Left lung (tissue), 10 donors: ENCODE results near the gene ARL6IP4. TPM values are rescaled to one million over a fixed set of nuclear protein-coding genes. Genes with fewer than 3 reads are reported as not detected.

Experiments
- ATAC-seq: fragments of 200-7000 bp; cut with Tn5 transposase; one replicate; pipeline ENCODE4 v1.9.1; 2020; ENCODE audit warnings: moderate library complexity
- DNase-seq, 4 donors: peaks; one replicate each; pipeline ENCODE4 v3.0.0-alpha.2; 2013 to 2020
- H3K27ac ChIP-seq, 2 donors: fragments of 200-600 bp; sonication (generic) in 1 of 2; one replicate each; pipeline versions ENCODE4 v1.5.0 to v1.8.0; 2020 to 2021
- H3K27me3 ChIP-seq, 2 donors: fragments of 200-600 bp; sonication (generic) in 1 of 2; one replicate each; pipeline versions ENCODE4 v1.5.0 to v1.8.0; 2020 to 2021
- H3K36me3 ChIP-seq, 2 donors: fragments of 200-600 bp; sonication (generic) in 1 of 2; one replicate each; pipeline versions ENCODE4 v1.5.0 to v1.8.0; 2020 to 2021
- H3K4me1 ChIP-seq, 2 donors: fragments of 200-600 bp; one replicate each; pipeline ENCODE4 v1.8.0; 2021
- H3K4me3 ChIP-seq, 2 donors: fragments of 200-600 bp; sonication (generic) in 1 of 2; one replicate each; pipeline versions ENCODE4 v1.5.0 to v1.8.0; 2020 to 2021; ENCODE audit warnings: mild to moderate bottlenecking in 1 of 2
- H3K9me3 ChIP-seq, 2 donors: fragments of 200-600 bp; sonication (generic) in 1 of 2; one replicate each; pipeline versions ENCODE4 v1.5.0 to v1.8.0; 2020 to 2021
- CTCF ChIP-seq, 2 donors: fragments of 200-600 bp; sonication (generic) in 1 of 2; IDR thresholded peaks; one replicate each; pipeline versions ENCODE4 v1.5.0 to v1.8.0; 2021; ENCODE audit warnings: antibody characterized with exemption in 2 of 2
- intact Hi-C, 2 donors: fragments of 100-400 bp; cut with DNase I; formaldehyde crosslinking; loops; one replicate each; pipeline versions ENCODE4 v1.11.2 to v1.14.2; 2022
- polyA plus RNA-seq, 6 donors: library from polyadenylated mRNA; unstranded; fragments of 120-200 nt; gene quantifications; one replicate each; pipeline ENCODE4 v1.2.1, GENCODE V29; 2013; ENCODE audit not compliant: insufficient read length in 6 of 6
- total RNA-seq, 2 donors: library from RNA; stranded (reverse); fragmentation: NEBNext Ultra II Directional; extraction: Animal tissue kit (Norgen Biotek cat#: 25700); gene quantifications; one replicate each; pipeline ENCODE4 v1.2.1, GENCODE V29; 2021
- donor health status: DM: no; HTN: yes; CAD: no.
- donor health status: DM: no; HTN: no; CAD: no.

Gene ARL6IP4
- total and polyA plus RNA-seq, 8 donors, result 122 to 198 (median 158) TPM

DNA sequence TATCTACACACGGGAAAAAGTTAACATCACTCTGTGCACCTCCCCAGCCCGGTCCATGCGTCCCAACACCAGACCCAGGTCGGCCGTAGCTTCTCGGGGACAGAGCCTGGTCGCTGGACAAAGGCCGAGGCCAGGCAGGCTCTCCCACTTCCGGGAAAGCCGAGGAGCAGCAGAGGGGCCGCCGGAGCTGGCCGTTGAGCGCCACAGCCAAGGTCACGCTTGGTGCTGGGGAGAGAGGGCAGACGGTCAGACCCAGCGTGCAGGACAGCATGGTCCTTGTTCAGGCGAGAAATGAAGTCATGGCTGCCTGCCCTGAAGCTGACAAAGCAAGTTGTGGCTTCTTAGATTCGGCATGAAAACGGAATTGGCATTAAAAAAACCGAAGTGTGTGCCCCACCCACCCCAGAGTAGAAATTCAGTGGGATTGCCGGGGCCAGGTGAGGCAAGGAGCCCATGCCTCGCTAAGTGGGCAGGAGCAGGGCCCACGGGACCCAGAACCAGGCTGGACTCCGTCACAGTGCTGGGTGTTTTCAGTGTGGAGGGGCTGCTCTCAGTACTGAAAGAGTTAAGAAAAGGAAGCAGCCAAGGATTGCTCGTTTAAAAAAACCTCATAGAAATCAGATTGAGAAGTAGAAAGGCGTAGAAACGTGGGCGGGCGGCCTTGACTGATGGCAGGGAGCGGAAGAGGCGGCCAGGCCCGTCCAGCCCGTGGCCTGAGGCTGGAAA is 4.3 kb downstream of the ARL6IP4 start:
- Histone ChIP-seq H3K9me3 (no peaks in the 10 kb centered on the region), H3K27me3 (no peaks in the 10 kb centered on the region), H3K27ac (peak overlapping the region; percentile 70 to 73), H3K36me3 (peaks cover 0 to 70% of the 10 kb centered on the region in 2 donors), H3K4me1 (peaks cover 39 to 51% of the 10 kb centered on the region in 2 donors), H3K4me3 (peak overlapping the region in 1 of 2 donors; percentile 4)
- intact Hi-C loops, result loop anchor here in 1 of 2 donors (5.0 kb wide), 1 partner anchor 253 kb away; no protein-coding TSS in a partner anchor
- TF ChIP-seq CTCF (IDR thresholded peaks at IDR 0.05), result no peak
- ATAC-seq (no peak), DNase-seq (peak in 2 of 4 donors; percentile 57 to 82)

DNA sequence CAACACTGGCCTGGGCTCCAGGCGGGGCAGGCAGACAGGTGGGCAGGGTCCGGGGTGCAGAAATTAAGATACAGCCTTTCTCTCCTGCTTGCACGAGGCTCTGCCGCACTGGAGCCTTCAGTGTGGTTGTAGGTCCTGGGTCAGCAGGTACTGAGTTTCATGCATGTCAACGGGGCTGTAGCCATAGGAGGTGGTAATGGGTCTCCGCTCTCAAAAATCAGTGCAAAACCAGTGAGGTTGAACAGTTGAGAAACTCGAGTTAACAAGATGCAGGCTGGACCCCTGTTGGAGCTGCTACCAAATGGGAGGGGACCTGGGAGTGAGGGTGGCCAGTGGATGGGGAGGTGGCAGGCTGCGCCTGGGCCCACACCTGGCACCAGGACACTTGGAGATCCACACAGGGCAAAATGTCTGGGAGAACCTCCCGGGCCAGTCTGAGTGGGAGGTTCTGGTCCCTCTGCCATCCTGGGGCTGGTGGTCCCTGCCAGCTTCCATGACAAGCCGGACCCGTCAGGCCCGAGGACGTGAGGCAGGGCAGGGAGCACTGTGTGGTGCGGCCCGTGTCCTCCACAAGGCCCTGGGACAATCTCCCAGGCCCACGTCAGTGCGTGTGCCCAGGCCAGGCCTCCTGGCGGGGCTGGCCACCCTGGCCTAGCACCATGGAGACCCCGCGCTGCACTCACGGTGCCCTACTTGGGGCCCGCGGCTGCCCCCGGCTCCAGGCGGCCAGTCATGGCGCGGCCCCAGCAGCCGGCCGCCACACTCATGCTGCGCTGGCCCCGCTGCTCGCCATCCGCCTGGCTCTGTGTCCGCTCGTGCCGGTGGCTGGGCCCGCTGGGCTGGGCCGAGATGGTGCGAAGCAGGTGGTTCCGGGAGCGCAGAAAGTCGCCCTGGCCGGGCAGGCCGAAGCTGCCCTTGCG is 5.1 kb downstream of the ARL6IP4 start:
- Histone ChIP-seq H3K9me3 (no peaks in the 10 kb centered on the region), H3K36me3 (peaks cover 0 to 78% of the 10 kb centered on the region in 2 donors), H3K4me3 (no peak overlapping the region), H3K27ac (peak overlapping the region; percentile 70 to 73), H3K4me1 (peaks cover 36 to 45% of the 10 kb centered on the region in 2 donors), H3K27me3 (no peaks in the 10 kb centered on the region)
- DNase-seq (peak in 1 of 4 donors; percentile 44), ATAC-seq (no peak)
- intact Hi-C loops, result no loop called here
- no peak for TF ChIP-seq CTCF (IDR thresholded peaks at IDR 0.05)

DNA sequence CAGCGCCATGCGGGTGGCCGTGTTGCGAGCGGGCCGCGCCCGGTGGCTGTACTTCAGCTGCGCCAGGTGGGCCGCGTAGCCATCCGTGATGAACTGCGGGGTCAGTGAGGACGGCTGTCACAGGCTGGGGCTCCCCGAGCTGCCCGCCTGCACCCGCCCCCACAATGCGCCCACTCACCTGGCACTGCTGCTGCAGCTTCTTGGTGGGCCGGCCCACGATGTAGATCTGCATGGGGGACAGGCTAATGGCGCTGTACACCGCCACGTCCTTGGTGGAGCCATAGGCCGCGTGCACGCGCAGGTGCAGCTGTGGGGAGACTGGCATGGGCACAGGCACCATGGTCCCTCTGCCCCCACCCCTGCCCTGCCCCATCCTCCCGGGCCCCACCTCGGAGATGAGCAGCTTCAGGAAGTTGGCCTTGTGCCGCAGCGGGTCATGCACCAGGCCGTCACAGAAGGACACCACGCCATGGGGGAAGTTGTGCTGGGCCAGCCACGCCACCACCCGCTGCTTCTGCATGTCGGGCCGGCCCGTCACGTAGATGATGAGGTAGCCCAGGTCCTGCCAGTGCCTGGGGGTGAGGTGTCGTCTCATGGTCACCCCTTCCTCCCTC is 5.9 kb downstream of the ARL6IP4 start:
- no peak for TF ChIP-seq CTCF (IDR thresholded peaks at IDR 0.05)
- Histone ChIP-seq H3K4me3 (no peak overlapping the region), H3K36me3 (peaks cover 0 to 86% of the 10 kb centered on the region in 2 donors), H3K9me3 (no peaks in the 10 kb centered on the region), H3K27ac (no peak overlapping the region), H3K27me3 (no peaks in the 10 kb centered on the region), H3K4me1 (peaks cover 36 to 41% of the 10 kb centered on the region in 2 donors)
- ATAC-seq, result no peak
- DNase-seq, result peak in 1 of 4 donors; percentile 81
- intact Hi-C loops, result no loop called here

DNA sequence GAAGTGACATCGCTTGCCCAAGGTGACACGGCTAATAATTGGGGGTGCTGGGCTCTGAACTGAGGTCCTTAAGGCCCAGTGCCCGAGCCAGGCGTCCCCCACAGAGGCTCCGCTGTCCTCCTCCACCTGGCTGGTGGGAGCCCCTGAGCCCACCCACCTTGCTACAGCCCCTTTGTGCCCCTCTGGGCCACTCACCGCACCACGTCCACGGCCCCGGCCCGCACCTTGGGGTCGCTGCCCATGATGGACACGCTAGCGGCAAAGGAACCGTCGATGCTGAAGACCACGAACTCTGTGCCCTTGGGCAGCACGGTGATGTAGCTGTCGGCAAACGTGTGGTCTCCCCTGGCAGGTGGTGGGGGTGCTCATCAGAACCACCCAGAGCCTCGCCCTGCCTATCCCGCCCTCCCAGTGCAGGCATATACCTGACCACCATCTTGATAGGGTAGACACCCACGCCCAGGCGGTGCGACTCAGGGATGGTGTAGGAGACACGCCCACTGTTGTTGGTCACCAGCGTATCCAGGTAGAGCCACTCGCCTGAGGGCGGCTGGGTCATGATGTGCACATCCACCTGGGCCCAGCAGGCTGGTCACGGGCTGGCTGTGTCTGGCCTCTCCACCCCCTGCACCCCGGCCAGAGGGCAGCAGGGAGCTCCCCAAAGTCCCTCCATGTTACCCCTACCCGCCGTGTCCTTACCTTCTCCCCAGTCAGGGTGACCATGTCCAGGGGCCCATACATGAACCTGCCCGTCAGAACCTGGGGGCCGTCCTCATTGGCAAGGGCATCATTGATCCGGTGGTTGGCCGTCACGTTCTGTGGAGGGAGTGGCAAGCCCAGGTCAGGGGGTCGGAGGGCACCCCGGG is 6.8 kb downstream of the ARL6IP4 start:
- ATAC-seq (no peak), DNase-seq (no peak)
- no peaks in the 10 kb centered on the region for H3K9me3 ChIP-seq
- no peaks in the 10 kb centered on the region for H3K27me3 ChIP-seq
- peaks cover 0 to 90% of the 10 kb centered on the region in 2 donors for H3K36me3 ChIP-seq
- H3K4me1 ChIP-seq, result peaks cover 28 to 31% of the 10 kb centered on the region in 2 donors
- intact Hi-C loops, result no loop called here
- no peak for TF ChIP-seq CTCF (IDR thresholded peaks at IDR 0.05)
- H3K27ac ChIP-seq, result no peak overlapping the region
- H3K4me3 ChIP-seq, result no peak overlapping the region
